ENCODE measurements around the gene ASPG.

- TF ChIP-seq CTCF (IDR thresholded peaks at IDR 0.05) (no peak), ZFX (IDR thresholded peaks at IDR 0.05; ENCODE audit: borderline replicate concordance) (no peak)
Measured at GRCh38 chr14:104121142-104121541, 35.6 kb downstream of the ASPG start.
